NCI-H187 (cell line): ENCODE results near the gene DNTT.

Source experiments
- DNase-seq, 2 experiments: peaks; one replicate each; lab custom pipeline; 2025; lab: John Stamatoyannopoulos, UW

The DNTT gene

DNA sequence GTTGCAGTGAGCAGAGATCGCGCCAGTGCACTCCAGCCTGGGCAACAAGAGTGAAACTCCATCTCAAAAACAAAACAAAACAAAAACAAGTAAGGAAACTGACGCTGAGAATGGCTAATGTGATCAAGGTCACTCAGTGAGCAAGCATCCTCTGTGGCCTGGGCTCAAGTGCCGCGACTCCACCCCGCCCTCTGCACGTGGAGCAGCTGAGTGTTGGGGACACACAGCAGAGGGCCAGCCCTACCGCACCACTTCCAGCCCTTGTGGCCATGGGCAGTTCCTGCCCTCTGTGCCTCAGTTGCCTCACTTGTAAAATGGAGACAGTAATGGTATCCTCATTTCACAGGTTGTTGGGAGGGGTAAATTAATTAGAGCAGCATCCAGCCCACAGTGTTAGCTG is 75.5 kb downstream of the DNTT start:
- DNase-seq: no peak

DNA sequence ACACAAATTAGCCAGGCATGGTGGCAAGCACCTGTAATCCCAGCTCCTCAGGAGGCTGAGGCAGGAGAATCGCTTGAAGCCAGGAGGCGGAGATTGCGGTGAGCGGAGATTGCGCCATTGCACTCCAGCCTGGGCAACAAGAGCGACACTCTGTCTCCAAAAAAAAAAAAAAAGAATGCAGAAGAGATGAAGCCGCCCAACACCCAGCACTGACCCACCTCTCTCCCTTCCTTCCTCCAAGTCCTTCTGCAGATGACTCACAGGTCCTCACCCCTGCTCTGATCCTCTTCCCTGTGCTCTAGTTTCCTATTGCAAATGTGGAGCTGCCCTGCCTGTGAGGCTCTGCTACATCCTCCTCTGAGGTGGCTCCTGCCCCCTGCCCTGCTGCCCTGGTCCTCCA is 76.6 kb downstream of the DNTT start:
- DNase-seq: no peak

DNA sequence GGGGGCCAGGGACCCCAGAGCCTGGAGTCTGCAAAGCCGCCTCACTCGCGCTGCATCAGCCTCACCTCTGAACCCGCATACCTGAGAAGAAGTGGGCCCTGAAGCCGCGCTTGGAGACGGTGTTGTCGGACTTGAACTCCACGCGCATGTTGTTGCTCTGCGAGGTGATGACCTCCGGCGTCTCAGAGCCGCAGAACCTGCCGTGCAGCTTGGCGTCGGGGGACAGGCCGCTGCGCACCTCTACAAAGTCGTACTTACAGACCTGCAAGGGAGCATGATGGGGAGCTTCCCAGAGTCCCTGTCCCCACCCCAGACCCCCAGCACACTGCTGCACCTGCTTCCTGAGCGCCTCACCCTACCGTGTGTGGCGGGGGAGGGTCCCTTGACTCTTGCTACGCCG is 80.3 kb downstream of the DNTT start:
- no peak for DNase-seq

GRCh38 chr10:96387161-96387560 is 82.9 kb downstream of the DNTT start:
- no peak for DNase-seq

GRCh38 chr10:96387601-96388000 is 83.4 kb downstream of the DNTT start:
- no peak for DNase-seq
